Measurements from ENCODE around the gene ABR.
"Not testable (repeated sequence)": the region's sequence is repeated elsewhere in the genome, so short reads cannot be mapped to it uniquely, and the experiment has no call there.

Gene ABR

GRCh38 chr17:1202291-1202690 is 22.5 kb upstream of the ABR start:
- no peak for DNase-seq (ENCODE audit: low read depth in 1 of 2, low spot score in 1 of 2)

- no peak for DNase-seq (ENCODE audit: low read depth in 1 of 2, low spot score in 1 of 2)
These were observed 21.4 kb upstream of the ABR start for GRCh38 chr17:1201132-1201702.

- not testable (repeated sequence) for DNase-seq (ENCODE audit: low read depth in 1 of 2, low spot score in 1 of 2)
These were observed 19.5 kb upstream of the ABR start for GRCh38 chr17:1199271-1199743.

GRCh38 chr17:1197781-1198490 is 18.2 kb upstream of the ABR start:
- no peak for DNase-seq (ENCODE audit: low read depth in 1 of 2, low spot score in 1 of 2)

- DNase-seq (ENCODE audit: low read depth in 1 of 2, low spot score in 1 of 2): no peak
These were observed 17.6 kb upstream of the ABR start for GRCh38 chr17:1197379-1197778.

- DNase-seq (ENCODE audit: low read depth in 1 of 2, low spot score in 1 of 2): no peak
These were observed 17.2 kb upstream of the ABR start for GRCh38 chr17:1196946-1197345.

- no peak for DNase-seq (ENCODE audit: low read depth in 1 of 2, low spot score in 1 of 2)
These were observed 13.3 kb upstream of the ABR start for GRCh38 chr17:1192911-1193699.

- DNase-seq (ENCODE audit: low read depth in 1 of 2, low spot score in 1 of 2): no peak
These were observed 11.1 kb upstream of the ABR start for GRCh38 chr17:1190751-1191331.

GRCh38 chr17:1188812-1189504 is 9.2 kb upstream of the ABR start:
- DNase-seq (ENCODE audit: low read depth in 1 of 2, low spot score in 1 of 2): no peak

- peak; percentile 50 to 67 for DNase-seq (ENCODE audit: low read depth in 1 of 2, low spot score in 1 of 2)
These were observed 7.4 kb upstream of the ABR start for GRCh38 chr17:1186923-1187771.

GRCh38 chr17:1186214-1186820 is 6.5 kb upstream of the ABR start:
- no peak for DNase-seq (ENCODE audit: low read depth in 1 of 2, low spot score in 1 of 2)

GRCh38 chr17:1183171-1183873 is 3.5 kb upstream of the ABR start:
- DNase-seq (ENCODE audit: low read depth in 1 of 2, low spot score in 1 of 2): no peak

- DNase-seq (ENCODE audit: low read depth in 1 of 2, low spot score in 1 of 2): no peak
These were observed 3.0 kb upstream of the ABR start for GRCh38 chr17:1182811-1183170.

- no peak for DNase-seq (ENCODE audit: low read depth in 1 of 2, low spot score in 1 of 2)
These were observed 2.0 kb upstream of the ABR start for GRCh38 chr17:1181753-1182137.

- no peak for DNase-seq (ENCODE audit: low read depth in 1 of 2, low spot score in 1 of 2)
These were observed 1.4 kb upstream of the ABR start for GRCh38 chr17:1180958-1181752.

- DNase-seq (ENCODE audit: low read depth in 1 of 2, low spot score in 1 of 2): no peak
These were observed 516 bp downstream of the ABR start for GRCh38 chr17:1179112-1179817.

GRCh38 chr17:1177016-1177700 is 2.6 kb downstream of the ABR start:
- no peak for DNase-seq (ENCODE audit: low read depth in 1 of 2, low spot score in 1 of 2)
